ENCODE results near the gene KIRREL3. TPM values are rescaled to one million over a fixed set of nuclear protein-coding genes. Genes with fewer than 3 reads are reported as not detected.

The KIRREL3 gene
- total RNA-seq, 1 experiment from 2014 or later, result 2.2 TPM

DNA sequence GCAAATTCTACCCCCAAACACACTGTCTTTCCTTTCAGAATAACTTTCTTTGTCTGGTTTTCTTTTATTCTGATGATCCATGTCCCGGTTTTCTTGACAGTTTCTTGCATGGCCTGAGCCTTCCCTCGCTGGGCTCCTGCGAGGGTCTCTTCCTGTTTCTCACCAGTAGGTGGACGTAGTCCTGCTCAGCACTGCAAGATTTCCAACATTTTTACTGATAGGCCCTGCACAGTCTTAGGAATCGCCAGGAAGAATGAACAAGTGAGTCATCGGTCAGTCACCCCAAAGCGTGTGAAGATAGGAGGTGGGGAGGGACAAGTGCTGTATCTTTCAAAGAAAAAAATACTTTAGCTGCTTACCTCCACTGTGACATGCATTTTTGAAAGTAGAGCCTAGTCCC lies 16.9 kb upstream of the KIRREL3 start:
- CTCF ChIA-PET, result interaction anchor here (0.5 to 1.1 kb wide), 3 partner anchors 14 to 56 kb away, joined by 3 to 6 read pairs (median 3); no protein-coding TSS in a partner anchor
- Histone ChIP-seq H3K4me1 (replicated peaks; ENCODE audit: insufficient read depth) (no peaks in the 10 kb centered on the region), H3K4me3 (no peak overlapping the region), H3F3A (ENCODE audit: insufficient read depth, low read depth) (no peaks in the 10 kb centered on the region), H3K9me2 (ENCODE audit: insufficient read depth) (no peaks in the 10 kb centered on the region), H3K27me3 (ENCODE audit: insufficient read depth, low read depth) (no peaks in the 10 kb centered on the region), H3K4me2 (no peak overlapping the region), H3K36me3 (ENCODE audit: low read depth) (no peaks in the 10 kb centered on the region), H4K20me1 (ENCODE audit: insufficient read depth) (no peaks in the 10 kb centered on the region), H3K79me2 (ENCODE audit: low read depth) (no peaks in the 10 kb centered on the region), H2AFZ (no peak overlapping the region), H3K27ac (no peak overlapping the region), H3K9me3 (ENCODE audit: insufficient read depth, low read depth) (no peaks in the 10 kb centered on the region)
- no peak for TF ChIP-seq EZH2 (IDR thresholded peaks at IDR 0.05; ENCODE audit: low read depth)
- TF ChIP-seq, protein P1, sequence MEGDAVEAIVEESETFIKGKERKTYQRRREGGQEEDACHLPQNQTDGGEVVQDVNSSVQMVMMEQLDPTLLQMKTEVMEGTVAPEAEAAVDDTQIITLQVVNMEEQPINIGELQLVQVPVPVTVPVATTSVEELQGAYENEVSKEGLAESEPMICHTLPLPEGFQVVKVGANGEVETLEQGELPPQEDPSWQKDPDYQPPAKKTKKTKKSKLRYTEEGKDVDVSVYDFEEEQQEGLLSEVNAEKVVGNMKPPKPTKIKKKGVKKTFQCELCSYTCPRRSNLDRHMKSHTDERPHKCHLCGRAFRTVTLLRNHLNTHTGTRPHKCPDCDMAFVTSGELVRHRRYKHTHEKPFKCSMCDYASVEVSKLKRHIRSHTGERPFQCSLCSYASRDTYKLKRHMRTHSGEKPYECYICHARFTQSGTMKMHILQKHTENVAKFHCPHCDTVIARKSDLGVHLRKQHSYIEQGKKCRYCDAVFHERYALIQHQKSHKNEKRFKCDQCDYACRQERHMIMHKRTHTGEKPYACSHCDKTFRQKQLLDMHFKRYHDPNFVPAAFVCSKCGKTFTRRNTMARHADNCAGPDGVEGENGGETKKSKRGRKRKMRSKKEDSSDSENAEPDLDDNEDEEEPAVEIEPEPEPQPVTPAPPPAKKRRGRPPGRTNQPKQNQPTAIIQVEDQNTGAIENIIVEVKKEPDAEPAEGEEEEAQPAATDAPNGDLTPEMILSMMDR (conservative IDR thresholded peaks at IDR 0.05), result 0 out of 2 replicates have a peak, but pooled peaks have one; percentile 24
- POLR2A ChIA-PET (ENCODE audit: unreplicated experiment), result interaction anchor here (0.6 kb wide), 1 partner anchor 56 kb away, joined by 3 read pairs; no protein-coding TSS in a partner anchor
- peak in 1 of 2 experiments; percentile 65 for DNase-seq
- intact Hi-C loops (cut with micrococcal nuclease; ENCODE audit: unreplicated experiment), result loop anchor here (1.0 kb wide), 2 partner anchors 25 to 57 kb away; no protein-coding TSS in a partner anchor
- no TSS peak for BruUV-seq (replicated peaks)

DNA sequence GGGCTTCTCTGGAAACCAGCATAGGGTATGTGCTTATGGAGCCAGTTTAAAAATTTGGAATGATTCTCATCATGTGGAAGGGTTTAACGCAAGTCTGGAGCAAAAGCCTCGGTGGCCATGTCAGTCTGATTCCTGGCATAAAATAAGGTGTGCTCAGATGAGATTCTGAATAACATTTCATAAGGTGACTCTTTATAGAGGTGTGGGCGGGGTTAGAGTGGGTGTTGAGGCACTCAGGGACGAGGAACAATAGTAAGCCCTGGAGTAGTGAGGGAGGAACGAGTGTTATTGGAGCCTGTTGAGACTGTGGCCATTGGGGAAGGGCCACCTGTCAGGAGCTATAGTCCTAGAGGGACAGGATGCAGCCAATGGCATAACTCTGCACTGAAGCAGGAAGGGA lies 13.0 kb upstream of the KIRREL3 start:
- H3K4me2 ChIP-seq, result no peak overlapping the region

DNA sequence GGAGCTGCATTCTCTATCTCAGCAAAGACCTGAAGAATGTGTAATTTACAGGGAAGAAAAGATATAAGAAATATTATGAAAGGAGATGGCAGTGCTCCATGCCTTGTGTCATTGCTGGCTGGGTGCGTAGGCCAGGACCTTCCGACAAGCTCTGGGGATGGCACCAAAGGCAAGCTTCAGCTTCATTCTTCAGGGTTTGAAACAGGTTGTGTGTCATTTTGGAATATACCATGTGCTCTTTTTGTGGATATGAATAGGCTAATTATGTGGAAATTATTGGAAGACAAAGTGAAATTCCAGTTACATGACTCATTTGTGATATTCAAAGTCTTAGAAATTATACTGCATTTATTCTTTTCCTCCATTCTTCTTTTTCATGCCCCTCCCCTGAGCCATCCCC lies 5.7 kb upstream of the KIRREL3 start:
- Histone ChIP-seq H4K20me1 (ENCODE audit: insufficient read depth) (no peaks in the 10 kb centered on the region), H3K27ac (no peak overlapping the region), H3K9me3 (ENCODE audit: insufficient read depth, low read depth) (no peaks in the 10 kb centered on the region), H3K27me3 (ENCODE audit: insufficient read depth, low read depth) (peaks cover 29% of the 10 kb centered on the region), H3K36me3 (ENCODE audit: low read depth) (no peaks in the 10 kb centered on the region), H3K79me2 (ENCODE audit: low read depth) (no peaks in the 10 kb centered on the region), H3K4me3 (no peak overlapping the region), H3K4me1 (replicated peaks; ENCODE audit: insufficient read depth) (no peaks in the 10 kb centered on the region), H2AFZ (no peak overlapping the region), H3K4me2 (no peak overlapping the region), H3F3A (ENCODE audit: insufficient read depth, low read depth) (no peaks in the 10 kb centered on the region), H3K9me2 (ENCODE audit: insufficient read depth) (no peaks in the 10 kb centered on the region)
- no TSS peak for BruUV-seq (replicated peaks)
- DNase-seq, result no peak
- ChIA-PET CTCF (no interaction called here), POLR2A (ENCODE audit: unreplicated experiment) (no interaction called here)
- TF ChIP-seq, protein P1 (conservative IDR thresholded peaks at IDR 0.05), result no peak
- TF ChIP-seq EZH2 (IDR thresholded peaks at IDR 0.05; ENCODE audit: low read depth), result no peak
- intact Hi-C loops (cut with micrococcal nuclease; ENCODE audit: unreplicated experiment), result no loop called here

More for the DNA sequence above, 13.0 kb upstream of the KIRREL3 start:
- no peaks in the 10 kb centered on the region for H3K9me2 ChIP-seq (ENCODE audit: insufficient read depth)
- H3K4me1 ChIP-seq (replicated peaks; ENCODE audit: insufficient read depth), result no peaks in the 10 kb centered on the region
- no peak overlapping the region for H3K27ac ChIP-seq
- H3F3A ChIP-seq (ENCODE audit: insufficient read depth, low read depth), result no peaks in the 10 kb centered on the region
- no TSS peak for BruUV-seq (replicated peaks)
- no peaks in the 10 kb centered on the region for H3K36me3 ChIP-seq (ENCODE audit: low read depth)
- CTCF ChIA-PET, result no interaction called here
- intact Hi-C loops (cut with micrococcal nuclease; ENCODE audit: unreplicated experiment), result no loop called here
- no peaks in the 10 kb centered on the region for H3K9me3 ChIP-seq (ENCODE audit: insufficient read depth, low read depth)
- no peak for TF ChIP-seq EZH2 (IDR thresholded peaks at IDR 0.05; ENCODE audit: low read depth)
- TF ChIP-seq, protein P1 (conservative IDR thresholded peaks at IDR 0.05), result no peak
- no peaks in the 10 kb centered on the region for H3K79me2 ChIP-seq (ENCODE audit: low read depth)
- no peak overlapping the region for H2AFZ ChIP-seq
- no peak for DNase-seq
- POLR2A ChIA-PET (ENCODE audit: unreplicated experiment), result no interaction called here
- H4K20me1 ChIP-seq (ENCODE audit: insufficient read depth), result no peaks in the 10 kb centered on the region
- peaks cover 9% of the 10 kb centered on the region for H3K27me3 ChIP-seq (ENCODE audit: insufficient read depth, low read depth)
- H3K4me3 ChIP-seq, result no peak overlapping the region
